ENCODE measurements around the gene CSNK2A1.

The CSNK2A1 gene

DNA sequence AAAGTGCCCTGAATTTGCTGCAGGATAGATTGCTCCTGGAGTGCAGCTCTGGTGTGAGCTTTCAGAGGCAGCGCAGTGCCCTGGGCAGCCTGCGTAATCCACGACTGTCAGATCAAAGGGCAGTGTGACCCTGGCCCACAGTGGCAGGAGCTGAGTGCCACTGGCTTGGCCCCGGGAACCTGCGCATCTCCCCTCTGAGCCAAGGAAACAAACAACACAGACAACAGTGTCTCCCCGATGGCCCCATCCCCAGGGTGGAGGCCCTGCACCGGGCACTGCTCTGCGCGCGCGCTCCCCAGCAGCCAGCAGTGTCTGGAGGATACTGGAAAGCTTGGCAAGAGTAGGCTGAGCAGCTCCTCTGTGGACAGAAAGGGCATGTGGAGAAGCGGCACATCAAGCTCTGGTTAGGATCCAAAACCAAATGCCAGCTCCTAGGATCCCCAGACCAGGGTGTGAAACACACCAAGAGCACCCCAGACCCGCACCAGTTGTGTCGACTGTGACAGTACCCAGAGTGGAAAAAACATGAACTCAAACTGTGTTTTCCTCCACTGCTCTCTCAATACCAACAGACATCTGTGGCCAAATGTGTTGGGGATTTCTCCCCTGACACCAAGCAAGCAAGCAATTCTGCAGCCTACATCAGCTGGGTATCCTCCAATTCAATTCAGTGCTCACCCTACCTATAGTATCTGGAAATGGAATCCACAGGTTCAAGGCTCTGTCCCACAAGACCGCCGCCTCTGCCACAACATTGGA lies 108.8 kb downstream of the CSNK2A1 start:
- TF ChIP-seq, protein P1, sequence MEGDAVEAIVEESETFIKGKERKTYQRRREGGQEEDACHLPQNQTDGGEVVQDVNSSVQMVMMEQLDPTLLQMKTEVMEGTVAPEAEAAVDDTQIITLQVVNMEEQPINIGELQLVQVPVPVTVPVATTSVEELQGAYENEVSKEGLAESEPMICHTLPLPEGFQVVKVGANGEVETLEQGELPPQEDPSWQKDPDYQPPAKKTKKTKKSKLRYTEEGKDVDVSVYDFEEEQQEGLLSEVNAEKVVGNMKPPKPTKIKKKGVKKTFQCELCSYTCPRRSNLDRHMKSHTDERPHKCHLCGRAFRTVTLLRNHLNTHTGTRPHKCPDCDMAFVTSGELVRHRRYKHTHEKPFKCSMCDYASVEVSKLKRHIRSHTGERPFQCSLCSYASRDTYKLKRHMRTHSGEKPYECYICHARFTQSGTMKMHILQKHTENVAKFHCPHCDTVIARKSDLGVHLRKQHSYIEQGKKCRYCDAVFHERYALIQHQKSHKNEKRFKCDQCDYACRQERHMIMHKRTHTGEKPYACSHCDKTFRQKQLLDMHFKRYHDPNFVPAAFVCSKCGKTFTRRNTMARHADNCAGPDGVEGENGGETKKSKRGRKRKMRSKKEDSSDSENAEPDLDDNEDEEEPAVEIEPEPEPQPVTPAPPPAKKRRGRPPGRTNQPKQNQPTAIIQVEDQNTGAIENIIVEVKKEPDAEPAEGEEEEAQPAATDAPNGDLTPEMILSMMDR (IDR thresholded peaks at IDR 0.05; ENCODE audit: insufficient read depth, low read depth, low read length, missing control alignments), result no peak
- DNase-seq (ENCODE audit: low read depth), result no peak
- H3K4me3 ChIP-seq (ENCODE audit: low read length), result no peak overlapping the region

DNA sequence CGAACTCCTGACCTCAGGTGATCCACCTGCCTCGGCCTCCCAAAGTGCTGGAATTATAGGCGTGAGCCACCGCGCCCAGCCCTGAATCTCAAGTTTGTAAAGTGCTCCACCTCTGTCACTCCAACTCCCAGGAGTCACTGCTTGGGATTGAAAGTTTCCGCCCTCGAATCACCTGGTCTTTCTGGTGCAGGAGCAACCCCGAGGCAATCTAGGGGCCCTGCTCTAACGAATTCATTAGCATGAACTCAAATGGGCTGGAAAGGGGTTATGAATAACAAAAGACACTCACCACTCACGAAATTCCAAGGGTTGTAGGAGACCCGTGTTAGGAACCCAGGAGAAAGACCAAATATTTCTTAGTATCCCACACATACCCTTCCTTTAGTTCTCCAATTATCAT lies 109.4 kb downstream of the CSNK2A1 start:
- DNase-seq (ENCODE audit: low read depth), result no peak
- H3K4me3 ChIP-seq (ENCODE audit: low read length), result no peak overlapping the region
- TF ChIP-seq, protein P1 (IDR thresholded peaks at IDR 0.05; ENCODE audit: insufficient read depth, low read depth, low read length, missing control alignments), result no peak

DNA sequence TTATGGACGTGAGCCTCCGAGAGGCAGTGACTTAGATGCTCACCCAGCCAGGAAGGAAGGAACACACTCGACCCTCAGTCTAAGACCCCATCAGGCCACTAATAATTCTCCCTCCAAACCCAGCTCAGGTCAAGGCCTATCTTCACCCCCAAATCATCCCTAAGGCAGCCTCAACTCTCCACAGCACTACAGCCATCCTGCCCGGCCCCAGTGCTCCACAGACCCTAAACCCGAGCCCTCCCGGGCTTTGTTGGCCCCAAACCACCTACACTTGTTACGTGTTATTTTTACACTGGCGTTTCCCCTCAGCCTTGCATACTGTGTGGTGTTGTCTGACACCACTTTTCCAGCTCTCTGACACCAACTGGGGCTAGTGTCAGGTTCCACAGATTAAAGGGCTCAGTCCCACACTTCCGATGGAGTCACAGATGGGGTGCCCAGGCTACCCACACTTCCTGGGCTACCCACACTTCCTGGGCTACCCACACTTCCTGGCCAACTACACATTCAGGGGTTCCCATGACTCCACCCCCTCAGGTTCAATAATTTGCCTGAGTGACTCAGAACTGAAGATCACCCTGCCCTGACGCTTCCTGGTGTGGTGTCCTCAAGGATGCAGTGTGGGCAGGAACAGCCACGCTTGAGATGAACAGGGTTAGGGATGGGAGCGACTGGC lies 110.2 kb downstream of the CSNK2A1 start:
- TF ChIP-seq, protein P1 (IDR thresholded peaks at IDR 0.05; ENCODE audit: insufficient read depth, low read depth, low read length, missing control alignments), result no peak
- no peak overlapping the region for H3K4me3 ChIP-seq (ENCODE audit: low read length)
- DNase-seq (ENCODE audit: low read depth), result peak; percentile 65

DNA sequence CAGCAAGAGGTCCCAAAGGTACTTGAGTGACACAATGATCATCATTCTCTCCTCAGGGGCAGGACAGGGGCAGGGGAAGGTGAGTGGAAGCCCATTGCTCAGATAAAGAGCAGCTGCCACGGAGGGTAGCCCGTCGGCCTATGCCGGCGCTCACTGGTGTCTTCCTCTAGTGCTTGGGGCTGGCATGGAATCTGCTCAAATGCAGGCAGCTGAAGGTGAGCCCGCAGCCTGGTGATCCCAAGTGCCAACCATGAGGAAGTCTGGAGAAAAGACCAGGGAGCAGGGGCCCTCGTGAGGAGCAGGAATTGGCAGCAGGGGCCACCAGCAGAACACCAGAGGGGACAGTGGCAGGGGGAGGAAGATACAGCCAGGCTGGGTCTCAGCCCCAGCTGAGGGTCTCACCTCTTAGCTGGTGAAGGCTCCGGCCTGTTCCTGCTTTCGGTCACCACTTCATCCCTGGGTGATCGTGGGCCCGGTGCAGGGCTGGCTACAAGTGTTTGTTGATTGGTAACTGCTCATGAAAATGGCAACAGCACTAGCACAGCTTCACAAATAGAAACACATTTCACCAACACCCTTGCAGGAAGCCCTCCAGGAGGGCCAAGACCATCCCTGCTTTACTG lies 110.8 kb downstream of the CSNK2A1 start:
- H3K4me3 ChIP-seq (ENCODE audit: low read length), result no peak overlapping the region
- TF ChIP-seq, protein P1 (IDR thresholded peaks at IDR 0.05; ENCODE audit: insufficient read depth, low read depth, low read length, missing control alignments), result no peak
- DNase-seq (ENCODE audit: low read depth), result no peak

DNA sequence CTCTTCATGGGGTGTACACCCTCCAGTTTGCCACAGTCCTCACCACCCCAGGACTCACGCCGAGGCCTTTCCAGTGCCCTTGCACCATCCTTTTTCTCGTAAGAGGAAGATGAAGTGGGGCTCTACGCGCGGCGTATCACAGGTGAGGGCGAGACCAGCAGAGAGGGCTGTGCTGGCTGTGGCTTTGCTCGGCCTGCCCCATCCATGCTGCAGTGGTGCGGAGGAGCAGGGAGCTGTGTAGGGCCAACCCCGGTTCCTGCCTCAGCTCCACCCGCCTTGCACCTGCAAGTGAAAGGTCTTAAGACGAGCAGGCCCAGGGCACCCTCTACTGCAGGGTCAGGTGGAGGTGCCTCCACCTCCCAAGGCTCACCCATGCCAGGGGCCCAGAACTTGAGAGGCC lies 111.4 kb downstream of the CSNK2A1 start:
- H3K4me3 ChIP-seq (ENCODE audit: low read length), result no peak overlapping the region
- DNase-seq (ENCODE audit: low read depth), result no peak
- TF ChIP-seq, protein P1 (IDR thresholded peaks at IDR 0.05; ENCODE audit: insufficient read depth, low read depth, low read length, missing control alignments), result no peak

DNA sequence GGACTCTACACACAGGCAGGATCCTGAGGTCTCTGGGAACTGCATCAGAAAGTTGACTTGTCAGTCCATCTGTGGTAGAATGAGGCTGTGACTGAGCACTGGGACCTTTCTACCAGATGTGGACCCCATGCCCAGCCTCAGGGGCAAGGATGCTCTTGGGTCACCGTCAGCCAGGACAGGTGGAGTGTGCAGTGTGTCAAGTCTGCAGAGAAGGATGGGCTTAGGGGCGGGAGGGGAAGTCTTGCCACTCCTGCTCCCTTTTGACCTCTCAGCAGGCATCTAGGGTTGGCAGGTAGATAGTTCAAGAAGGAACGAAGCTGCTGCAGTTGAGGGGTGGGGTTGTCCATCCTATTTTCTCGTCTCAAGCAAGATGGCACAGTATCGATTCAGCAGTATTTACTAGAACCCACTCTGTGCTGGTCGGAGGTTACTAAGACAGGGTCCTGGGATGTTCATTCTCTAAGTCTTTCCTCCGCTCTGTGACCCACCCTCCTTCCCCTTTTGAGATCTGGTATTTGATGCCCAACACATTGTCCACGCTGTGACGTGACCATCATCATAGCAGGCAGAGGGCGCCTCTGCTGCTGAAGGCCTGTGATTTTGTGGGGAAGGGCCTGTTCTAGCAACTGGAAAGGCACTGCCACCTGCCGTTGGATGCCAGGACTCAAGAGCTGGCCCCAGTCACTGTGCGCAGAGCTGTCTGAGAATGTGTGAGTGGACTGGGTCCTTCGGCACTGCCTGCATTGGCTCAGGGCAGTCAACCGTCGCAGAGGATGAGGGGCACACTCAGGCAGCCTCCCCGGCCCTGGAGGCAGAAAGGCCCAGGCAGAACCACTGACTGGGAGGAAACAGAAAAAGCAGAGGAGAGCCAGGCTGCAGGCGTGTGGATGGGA lies 112.3 kb downstream of the CSNK2A1 start:
- peak; percentile 81 for DNase-seq (ENCODE audit: low read depth)
- TF ChIP-seq, protein P1 (IDR thresholded peaks at IDR 0.05; ENCODE audit: insufficient read depth, low read depth, low read length, missing control alignments), result peak; percentile 79
- no peak overlapping the region for H3K4me3 ChIP-seq (ENCODE audit: low read length)

Data from epithelial cell of esophagus (primary cell).